Sigmoid colon (tissue), 4 donors: ENCODE results near the gene UBN1.

Source experiments
- POLR2A ChIP-seq, 2 donors: fragments of 450-650 bp; IDR thresholded peaks; one replicate each; pipeline ENCODE4 v1.6.1; 2016; ENCODE audit warnings: antibody characterized with exemption in 2 of 2, mild to moderate bottlenecking in 2 of 2, moderate library complexity in 2 of 2
- POLR2AphosphoS5 ChIP-seq, 4 donors: sonication (generic); formaldehyde crosslinking; IDR thresholded peaks; one replicate each; pipeline ENCODE4 v1.6.1; 2017; ENCODE audit warnings: antibody characterized with exemption in 4 of 4
- TF ChIP-seq, protein P1 (sequence below), 4 experiments: fragments of 450-650 bp in 3 of 4; fragments of 200-600 bp in 1 of 4; IDR thresholded peaks; one replicate each; pipeline ENCODE4 v1.5.1; 2016 to 2019; ENCODE audit warnings: antibody characterized with exemption in 4 of 4, mild to moderate bottlenecking in 3 of 4, moderate library complexity in 2 of 4

DNA sequence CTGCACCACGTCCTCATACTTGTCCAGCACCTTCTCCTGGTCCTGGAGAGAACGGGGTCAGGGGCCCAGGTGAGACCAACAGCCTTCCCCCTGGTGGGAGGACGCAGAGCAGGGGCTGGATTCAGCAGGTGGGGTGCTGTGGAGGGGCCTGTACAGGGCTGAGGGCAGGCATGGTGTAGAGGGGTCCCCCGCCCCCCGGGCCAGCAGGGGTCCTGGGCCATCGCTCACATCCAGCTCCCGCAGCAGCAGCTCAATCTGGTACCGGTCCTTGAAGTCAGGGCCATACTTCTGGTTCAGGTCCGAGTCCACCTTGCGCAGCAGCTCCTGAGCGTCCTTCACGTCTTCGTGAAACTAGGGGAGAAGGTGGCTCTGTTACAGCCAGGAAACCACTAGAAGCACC, 48.1 kb downstream of the UBN1 start:
- TF ChIP-seq, protein P1, sequence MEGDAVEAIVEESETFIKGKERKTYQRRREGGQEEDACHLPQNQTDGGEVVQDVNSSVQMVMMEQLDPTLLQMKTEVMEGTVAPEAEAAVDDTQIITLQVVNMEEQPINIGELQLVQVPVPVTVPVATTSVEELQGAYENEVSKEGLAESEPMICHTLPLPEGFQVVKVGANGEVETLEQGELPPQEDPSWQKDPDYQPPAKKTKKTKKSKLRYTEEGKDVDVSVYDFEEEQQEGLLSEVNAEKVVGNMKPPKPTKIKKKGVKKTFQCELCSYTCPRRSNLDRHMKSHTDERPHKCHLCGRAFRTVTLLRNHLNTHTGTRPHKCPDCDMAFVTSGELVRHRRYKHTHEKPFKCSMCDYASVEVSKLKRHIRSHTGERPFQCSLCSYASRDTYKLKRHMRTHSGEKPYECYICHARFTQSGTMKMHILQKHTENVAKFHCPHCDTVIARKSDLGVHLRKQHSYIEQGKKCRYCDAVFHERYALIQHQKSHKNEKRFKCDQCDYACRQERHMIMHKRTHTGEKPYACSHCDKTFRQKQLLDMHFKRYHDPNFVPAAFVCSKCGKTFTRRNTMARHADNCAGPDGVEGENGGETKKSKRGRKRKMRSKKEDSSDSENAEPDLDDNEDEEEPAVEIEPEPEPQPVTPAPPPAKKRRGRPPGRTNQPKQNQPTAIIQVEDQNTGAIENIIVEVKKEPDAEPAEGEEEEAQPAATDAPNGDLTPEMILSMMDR (IDR thresholded peaks at IDR 0.05) = no peak
- no peak for TF ChIP-seq POLR2AphosphoS5 (IDR thresholded peaks at IDR 0.05)
- no peak for TF ChIP-seq POLR2A (IDR thresholded peaks at IDR 0.05)
